Right lobe of liver (tissue), 6 donors: ENCODE results near the gene SLC14A1. TPM values are rescaled to one million over a fixed set of nuclear protein-coding genes. Genes with fewer than 3 reads are reported as not detected.

Source experiments
- ATAC-seq, 4 donors: fragments of 200-7000 bp; cut with Tn5 transposase; one replicate each; pipeline ENCODE4 v1.9.1; 2020; ENCODE audit warnings: mild to moderate bottlenecking in 4 of 4, moderate library complexity in 4 of 4
- DNase-seq, 3 donors: peaks; one replicate each; pipeline ENCODE4 v3.0.0-alpha.2; 2020
- H3K27ac ChIP-seq, 3 donors: fragments of 200-600 bp; one replicate each; pipeline ENCODE4 v1.8.0; 2022
- H3K27me3 ChIP-seq, 2 donors: fragments of 200-600 bp; one replicate each; pipeline ENCODE4 v1.8.0; 2022
- H3K36me3 ChIP-seq, 4 donors: fragments of 200-600 bp; sonication (generic) in 1 of 4; one replicate each; pipeline versions ENCODE4 v1.5.1 to v1.8.0; 2017 to 2022; ENCODE audit warnings: control low read depth in 1 of 4
- H3K4me1 ChIP-seq, 4 donors: fragments of 200-600 bp; sonication (generic) in 1 of 4; one replicate each; pipeline versions ENCODE4 v1.5.1 to v1.8.0; 2017 to 2022; ENCODE audit warnings: control low read depth in 1 of 4
- H3K4me3 ChIP-seq, 3 donors: fragments of 200-600 bp; one replicate each; pipeline ENCODE4 v1.8.0; 2022
- H3K9me3 ChIP-seq, 4 donors: fragments of 200-600 bp; sonication (generic) in 1 of 4; one replicate each; pipeline versions ENCODE4 v1.5.1 to v1.8.0; 2017 to 2022; ENCODE audit warnings: control low read depth in 1 of 4
- POLR2A ChIP-seq: fragments of 450-650 bp; IDR thresholded peaks from one replicate; pipeline ENCODE4 v1.6.1; 2017; ENCODE audit warnings: antibody characterized with exemption, mild to moderate bottlenecking
- WGBS: methylation state at CpG from one replicate; pipeline ENCODE4 v1.1.6; 2018; ENCODE audit warnings: low coverage, low lambda C conversion rate; ENCODE audit not compliant: insufficient coverage; ENCODE audit errors: missing lambda C conversion rate; 5-methylcytosine and 5-hydroxymethylcytosine counted together
- intact Hi-C, 2 donors: fragments of 100-400 bp; cut with DNase I; formaldehyde crosslinking; loops; one replicate each; pipeline versions ENCODE4 v1.11.2 to v1.14.1; 2022
- total RNA-seq, 6 experiments: library from RNA; depleted of rRNA in 2 of 6; stranded (reverse); fragments of >200 nt in 2 of 6; fragmentation: NEBNext Ultra II Directional in 3 of 6; extraction: Animal tissue kit (Norgen Biotek cat#: 25700) in 3 of 6; gene quantifications; one replicate each; pipeline versions ENCODE4 v1.1.0 to v1.2.4, GENCODE V29; 2016 to 2023
- TF ChIP-seq, protein P1 (sequence below), 4 donors: fragments of 200-600 bp in 3 of 4; fragments of 450-650 bp in 1 of 4; IDR thresholded peaks; one replicate each; pipeline versions ENCODE4 v1.5.1 to v1.8.0; 2016 to 2022; ENCODE audit warnings: antibody characterized with exemption in 4 of 4, mild to moderate bottlenecking in 2 of 4
- donor health status: DM: no; HTN: yes; CAD: no.
- donor health status: DM: no; HTN: no; CAD: no.
- donor health status: DM: no; HTN: no; CAD: no.
- donor health status: DM: no; HTN: yes; CAD: no.
- donor health status: DM: no; HTN: yes; CAD: no.

The SLC14A1 gene
- total RNA-seq, 6 experiments from 2014 or later = 0.26 to 1.9 (median 1.0) TPM

DNA sequence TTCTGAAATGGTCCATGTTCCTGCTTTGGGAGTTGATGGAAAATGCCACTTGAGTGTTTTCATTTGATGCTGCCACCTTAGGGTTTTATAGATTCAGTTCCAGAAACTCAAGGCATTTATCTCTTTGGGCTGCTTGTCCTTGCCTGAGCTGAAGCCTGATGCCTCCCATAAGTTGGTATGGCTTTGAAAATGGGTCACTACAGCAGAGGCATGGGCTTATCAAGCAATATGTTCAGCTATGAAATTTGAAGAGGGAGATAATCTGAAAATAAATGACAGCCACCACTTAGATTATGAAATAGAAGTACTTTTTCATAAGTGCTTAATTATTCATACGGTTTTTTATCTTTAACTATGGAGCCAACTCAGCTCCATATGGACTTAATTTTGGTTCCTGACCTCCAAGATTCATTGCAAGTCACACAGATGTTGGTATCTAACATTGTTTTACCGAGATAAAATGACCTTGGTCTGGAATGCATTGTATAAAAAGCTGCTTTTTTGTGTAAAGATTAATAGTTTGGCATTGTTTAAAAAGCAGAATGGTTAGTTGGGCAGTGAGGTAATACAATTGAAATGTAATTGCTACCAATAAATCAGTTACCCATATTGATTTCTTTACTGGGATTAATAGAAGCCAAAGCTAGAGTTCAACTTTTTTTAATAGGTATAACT, 4.5 kb downstream of the SLC14A1 start:
- H3K9me3 ChIP-seq = no peaks in the 10 kb centered on the region
- intact Hi-C loops = loop anchor here (10.0 kb wide), 2 partner anchors 106 to 116 kb away; no protein-coding TSS in a partner anchor

DNA sequence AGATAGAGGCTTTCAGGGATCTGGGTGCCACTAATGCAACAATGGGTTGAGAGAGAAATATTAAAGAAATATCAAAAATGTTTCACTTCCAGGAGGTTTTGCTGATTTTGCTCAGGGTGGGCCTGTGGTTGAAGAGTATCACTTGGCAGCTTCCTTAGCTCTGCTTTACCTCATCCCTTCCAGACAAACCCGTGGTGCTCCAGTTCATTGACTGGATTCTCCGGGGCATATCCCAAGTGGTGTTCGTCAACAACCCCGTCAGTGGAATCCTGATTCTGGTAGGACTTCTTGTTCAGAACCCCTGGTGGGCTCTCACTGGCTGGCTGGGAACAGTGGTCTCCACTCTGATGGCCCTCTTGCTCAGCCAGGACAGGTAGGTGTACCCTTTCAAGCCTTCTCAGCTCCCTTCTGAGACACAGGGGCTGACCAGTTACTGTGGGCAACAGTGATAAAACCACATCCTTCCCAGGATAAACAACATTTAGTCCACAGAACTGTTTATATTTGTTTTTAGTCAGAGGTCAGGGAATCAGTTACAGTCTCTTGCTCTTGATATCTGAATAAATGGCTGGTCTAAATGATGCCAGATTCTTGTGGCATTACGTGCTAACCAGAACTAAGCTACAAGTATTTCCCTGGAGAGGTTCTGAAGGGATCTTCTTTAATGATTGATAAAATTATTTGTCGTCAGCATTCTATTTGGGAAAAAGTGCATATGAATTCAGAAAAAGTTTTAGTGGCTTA, 7.0 kb downstream of the SLC14A1 start:
- ATAC-seq (peak in 1 of 4 donors; percentile 63), DNase-seq (no peak)
- Histone ChIP-seq H3K27me3 (no peaks in the 10 kb centered on the region), H3K9me3 (no peaks in the 10 kb centered on the region), H3K4me1 (no peaks in the 10 kb centered on the region), H3K36me3 (no peaks in the 10 kb centered on the region), H3K27ac (no peak overlapping the region), H3K4me3 (no peak overlapping the region)
- TF ChIP-seq POLR2A = no peak
- TF ChIP-seq, protein P1, sequence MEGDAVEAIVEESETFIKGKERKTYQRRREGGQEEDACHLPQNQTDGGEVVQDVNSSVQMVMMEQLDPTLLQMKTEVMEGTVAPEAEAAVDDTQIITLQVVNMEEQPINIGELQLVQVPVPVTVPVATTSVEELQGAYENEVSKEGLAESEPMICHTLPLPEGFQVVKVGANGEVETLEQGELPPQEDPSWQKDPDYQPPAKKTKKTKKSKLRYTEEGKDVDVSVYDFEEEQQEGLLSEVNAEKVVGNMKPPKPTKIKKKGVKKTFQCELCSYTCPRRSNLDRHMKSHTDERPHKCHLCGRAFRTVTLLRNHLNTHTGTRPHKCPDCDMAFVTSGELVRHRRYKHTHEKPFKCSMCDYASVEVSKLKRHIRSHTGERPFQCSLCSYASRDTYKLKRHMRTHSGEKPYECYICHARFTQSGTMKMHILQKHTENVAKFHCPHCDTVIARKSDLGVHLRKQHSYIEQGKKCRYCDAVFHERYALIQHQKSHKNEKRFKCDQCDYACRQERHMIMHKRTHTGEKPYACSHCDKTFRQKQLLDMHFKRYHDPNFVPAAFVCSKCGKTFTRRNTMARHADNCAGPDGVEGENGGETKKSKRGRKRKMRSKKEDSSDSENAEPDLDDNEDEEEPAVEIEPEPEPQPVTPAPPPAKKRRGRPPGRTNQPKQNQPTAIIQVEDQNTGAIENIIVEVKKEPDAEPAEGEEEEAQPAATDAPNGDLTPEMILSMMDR (IDR thresholded peaks at IDR 0.05) = no peak
- WGBS = 75% methylated on average over 6 of the region's 6 CpGs
- intact Hi-C loops = no loop called here

More for the DNA sequence above, 4.5 kb downstream of the SLC14A1 start:
- no peak for TF ChIP-seq POLR2A
- TF ChIP-seq, protein P1 (IDR thresholded peaks at IDR 0.05) = no peak
- no peak for ATAC-seq
- no peaks in the 10 kb centered on the region for H3K27me3 ChIP-seq
- H3K27ac ChIP-seq = no peak overlapping the region
- no peak for DNase-seq
- H3K4me3 ChIP-seq = no peak overlapping the region
- 85% methylated on average over 2 of the region's 2 CpGs for WGBS
- no peaks in the 10 kb centered on the region for H3K4me1 ChIP-seq
- H3K36me3 ChIP-seq = no peaks in the 10 kb centered on the region

DNA sequence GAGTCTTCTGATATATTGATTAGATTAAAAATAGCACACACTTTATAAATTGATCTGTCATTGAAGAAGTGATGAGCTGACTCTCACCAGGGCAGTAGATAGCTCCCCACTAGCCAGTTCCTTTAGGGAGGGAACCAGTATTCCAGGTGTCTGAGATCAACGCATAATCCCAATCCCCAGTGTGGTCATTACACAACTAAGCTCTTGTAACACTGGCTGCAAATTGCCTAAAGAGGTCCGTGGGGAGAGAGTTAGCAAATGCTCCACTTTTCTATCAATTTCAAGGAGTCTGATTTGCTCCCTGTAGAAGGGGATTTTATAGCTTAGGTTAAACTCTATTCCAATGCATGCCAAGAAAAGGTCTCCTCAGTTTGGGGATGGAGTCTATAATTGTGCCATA, 7.7 kb downstream of the SLC14A1 start:
- TF ChIP-seq POLR2A = no peak
- TF ChIP-seq, protein P1 (IDR thresholded peaks at IDR 0.05) = no peak
- no peak for ATAC-seq
- no peaks in the 10 kb centered on the region for H3K4me1 ChIP-seq
- H3K9me3 ChIP-seq = no peaks in the 10 kb centered on the region
- H3K27me3 ChIP-seq = no peaks in the 10 kb centered on the region
- no peak overlapping the region for H3K27ac ChIP-seq
- H3K36me3 ChIP-seq = no peaks in the 10 kb centered on the region
- DNase-seq = no peak
- intact Hi-C loops = no loop called here
- WGBS = 64% methylated on average over 2 of the region's 2 CpGs
- no peak overlapping the region for H3K4me3 ChIP-seq

DNA sequence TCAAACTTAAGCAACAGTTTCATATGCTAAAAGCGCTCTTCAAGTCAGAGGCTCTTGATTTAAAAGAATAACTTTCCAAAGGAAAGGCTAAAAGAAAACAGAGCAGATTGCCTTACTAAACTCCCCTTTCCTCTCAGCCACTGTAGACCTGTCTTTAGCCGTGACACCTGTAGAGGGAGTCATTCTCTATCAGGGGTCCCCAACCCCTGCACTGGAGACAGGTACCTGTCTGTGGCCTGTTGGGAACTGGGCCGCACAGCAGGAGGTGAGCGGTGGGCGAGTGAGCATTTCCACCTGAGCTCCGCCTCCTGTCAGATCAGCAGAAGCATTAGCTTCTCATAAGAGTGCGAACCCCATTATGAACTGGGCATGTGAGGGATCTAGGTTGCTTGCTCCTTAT, 9.6 kb downstream of the SLC14A1 start:
- TF ChIP-seq POLR2A = no peak
- TF ChIP-seq, protein P1 (IDR thresholded peaks at IDR 0.05) = no peak

More for the DNA sequence above, 9.6 kb downstream of the SLC14A1 start:
- 95% methylated on average over 6 of the region's 7 CpGs for WGBS
- Histone ChIP-seq H3K36me3 (no peaks in the 10 kb centered on the region), H3K27ac (no peak overlapping the region), H3K4me1 (no peaks in the 10 kb centered on the region), H3K27me3 (no peaks in the 10 kb centered on the region), H3K9me3 (no peaks in the 10 kb centered on the region), H3K4me3 (no peak overlapping the region)
- ATAC-seq = no peak
- intact Hi-C loops = no loop called here
- no peak for DNase-seq
